ENCODE data around the gene SHISA6.

DNA sequence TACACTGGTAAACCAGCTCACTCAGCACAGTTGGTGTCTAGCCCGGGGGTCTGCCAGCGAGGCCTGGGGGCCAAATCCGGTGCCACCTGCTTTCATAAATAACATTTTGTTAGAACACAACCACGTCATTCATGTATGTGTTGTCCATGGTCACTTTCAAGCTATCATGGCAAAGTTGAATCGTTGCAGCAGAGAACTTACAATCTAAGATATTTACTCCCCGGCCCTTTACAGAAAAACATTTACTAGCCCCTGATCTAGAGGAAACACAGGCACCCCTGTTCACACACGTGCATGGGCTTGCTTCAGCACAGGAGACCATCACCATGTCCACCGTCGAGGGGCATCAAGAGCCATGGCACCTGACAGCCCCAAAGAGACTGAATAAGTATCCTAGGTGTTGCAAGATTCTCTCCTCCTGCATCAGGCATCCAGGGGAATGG lies 245.9 kb downstream of the SHISA6 start:
- TF ChIP-seq, protein P1, sequence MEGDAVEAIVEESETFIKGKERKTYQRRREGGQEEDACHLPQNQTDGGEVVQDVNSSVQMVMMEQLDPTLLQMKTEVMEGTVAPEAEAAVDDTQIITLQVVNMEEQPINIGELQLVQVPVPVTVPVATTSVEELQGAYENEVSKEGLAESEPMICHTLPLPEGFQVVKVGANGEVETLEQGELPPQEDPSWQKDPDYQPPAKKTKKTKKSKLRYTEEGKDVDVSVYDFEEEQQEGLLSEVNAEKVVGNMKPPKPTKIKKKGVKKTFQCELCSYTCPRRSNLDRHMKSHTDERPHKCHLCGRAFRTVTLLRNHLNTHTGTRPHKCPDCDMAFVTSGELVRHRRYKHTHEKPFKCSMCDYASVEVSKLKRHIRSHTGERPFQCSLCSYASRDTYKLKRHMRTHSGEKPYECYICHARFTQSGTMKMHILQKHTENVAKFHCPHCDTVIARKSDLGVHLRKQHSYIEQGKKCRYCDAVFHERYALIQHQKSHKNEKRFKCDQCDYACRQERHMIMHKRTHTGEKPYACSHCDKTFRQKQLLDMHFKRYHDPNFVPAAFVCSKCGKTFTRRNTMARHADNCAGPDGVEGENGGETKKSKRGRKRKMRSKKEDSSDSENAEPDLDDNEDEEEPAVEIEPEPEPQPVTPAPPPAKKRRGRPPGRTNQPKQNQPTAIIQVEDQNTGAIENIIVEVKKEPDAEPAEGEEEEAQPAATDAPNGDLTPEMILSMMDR (conservative IDR thresholded peaks at IDR 0.05 in 1 of 2, IDR thresholded peaks at IDR 0.05 in 1 of 2; ENCODE audit: low read depth in 1 of 2, low read length in 2 of 2), result no peak
- TF ChIP-seq EZH2 (IDR thresholded peaks at IDR 0.05; ENCODE audit: low read length, missing control alignments), result no peak

Data from fibroblast of lung (primary cell).